ENCODE results near the gene GNB4. TPM values are rescaled to one million over a fixed set of nuclear protein-coding genes. Genes with fewer than 3 reads are reported as not detected.

The GNB4 gene
- total RNA-seq, 2 experiments from 2014 or later = 6.2 to 7.1 TPM

DNA sequence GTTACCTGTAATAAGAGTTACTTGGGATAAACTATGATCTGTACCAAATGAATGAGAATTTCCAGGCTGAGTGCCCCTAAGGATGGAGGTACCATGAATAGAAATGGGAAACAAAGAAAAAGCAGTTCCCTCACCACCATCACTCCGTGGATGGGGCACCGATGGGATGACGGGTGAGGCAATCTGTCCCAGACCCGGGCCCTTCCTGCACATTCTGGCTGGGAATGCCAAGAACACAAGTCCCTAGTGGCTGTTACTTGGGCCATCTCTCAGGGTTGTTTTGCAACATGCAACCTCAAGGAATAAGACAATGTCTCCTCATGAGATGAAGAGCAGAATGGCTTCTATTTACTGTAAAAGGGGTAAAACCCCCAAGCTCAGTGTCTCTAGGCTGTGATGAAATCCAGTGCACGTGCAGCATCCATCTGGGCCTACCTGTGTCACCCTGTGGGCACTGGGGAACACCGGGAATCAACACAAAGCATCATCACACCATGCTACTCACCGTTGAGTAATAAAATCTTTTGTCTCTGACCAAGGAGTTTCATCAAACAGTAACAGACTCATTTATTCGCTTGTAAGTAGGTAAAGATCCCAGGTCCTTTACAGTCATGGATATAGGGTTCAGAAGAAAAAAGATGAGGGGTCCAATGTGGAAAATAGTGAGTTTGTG lies 22.3 kb downstream of the GNB4 start:
- no peaks in the 10 kb centered on the region for H3K9me3 Mint-ChIP-seq
- no peak overlapping the region for H3K27ac Mint-ChIP-seq
- peaks cover 9% of the 10 kb centered on the region for H3K27me3 Mint-ChIP-seq
- no peaks in the 10 kb centered on the region for H3K4me1 Mint-ChIP-seq
- DNase-seq (no peak), ATAC-seq (ENCODE audit: low read depth) (no peak)
- H3K36me3 Mint-ChIP-seq = peaks cover 16% of the 10 kb centered on the region
- POLR2A ChIA-PET = no interaction called here
- no peak overlapping the region for H3K4me3 Mint-ChIP-seq

DNA sequence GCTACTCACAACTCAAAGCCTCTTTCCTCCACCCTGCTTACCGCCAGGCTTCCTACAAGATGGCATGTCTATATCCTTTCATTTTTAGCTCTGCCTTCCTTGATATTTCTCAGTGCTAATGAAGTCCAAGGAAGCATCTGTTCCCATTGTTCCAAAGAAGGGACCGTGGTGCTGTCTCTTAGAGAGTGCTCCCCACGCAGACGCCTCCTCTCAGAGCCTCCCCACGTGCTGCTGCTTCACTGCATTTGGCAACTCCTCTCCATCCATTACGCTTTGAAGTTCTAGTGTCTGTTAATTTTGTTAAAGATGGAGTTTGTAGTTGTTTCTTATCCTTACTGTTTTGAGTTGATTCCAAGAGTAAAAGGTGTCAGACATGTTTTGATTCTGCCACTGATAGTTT lies 26.2 kb downstream of the GNB4 start:
- DNase-seq (no peak), ATAC-seq (ENCODE audit: low read depth) (no peak)
- H3K4me1 Mint-ChIP-seq = no peaks in the 10 kb centered on the region
- H3K27me3 Mint-ChIP-seq = no peaks in the 10 kb centered on the region
- no peak overlapping the region for H3K4me3 Mint-ChIP-seq
- peaks cover 20% of the 10 kb centered on the region for H3K36me3 Mint-ChIP-seq
- H3K27ac Mint-ChIP-seq = no peak overlapping the region
- no peaks in the 10 kb centered on the region for H3K9me3 Mint-ChIP-seq
- POLR2A ChIA-PET = no interaction called here

DNA sequence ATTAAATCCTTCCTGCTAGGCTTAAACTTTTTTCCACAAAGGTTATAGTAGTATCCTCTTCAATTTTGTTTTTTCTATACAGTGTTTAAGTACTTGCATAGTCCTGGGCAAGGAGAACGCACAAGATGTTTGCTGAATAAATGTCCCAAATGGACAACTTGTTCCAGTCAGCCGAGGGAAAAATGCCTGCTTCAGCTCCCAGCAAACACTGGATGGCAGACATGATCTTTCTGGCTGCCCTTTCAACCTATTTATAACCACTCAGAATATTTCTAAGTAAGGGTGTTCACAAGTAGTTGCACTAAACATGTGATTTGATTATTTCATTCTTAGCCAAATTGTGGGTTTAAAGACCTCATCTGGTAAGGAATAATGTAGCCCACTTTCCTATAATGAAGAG lies 29.8 kb downstream of the GNB4 start:
- H3K4me3 Mint-ChIP-seq = no peak overlapping the region
- H3K9me3 Mint-ChIP-seq = no peaks in the 10 kb centered on the region
- no peak for ATAC-seq (ENCODE audit: low read depth)
- H3K27ac Mint-ChIP-seq = no peak overlapping the region
- H3K36me3 Mint-ChIP-seq = peaks cover 16% of the 10 kb centered on the region
- H3K4me1 Mint-ChIP-seq = no peaks in the 10 kb centered on the region
- POLR2A ChIA-PET = no interaction called here
- no peak for DNase-seq
- H3K27me3 Mint-ChIP-seq = no peaks in the 10 kb centered on the region

DNA sequence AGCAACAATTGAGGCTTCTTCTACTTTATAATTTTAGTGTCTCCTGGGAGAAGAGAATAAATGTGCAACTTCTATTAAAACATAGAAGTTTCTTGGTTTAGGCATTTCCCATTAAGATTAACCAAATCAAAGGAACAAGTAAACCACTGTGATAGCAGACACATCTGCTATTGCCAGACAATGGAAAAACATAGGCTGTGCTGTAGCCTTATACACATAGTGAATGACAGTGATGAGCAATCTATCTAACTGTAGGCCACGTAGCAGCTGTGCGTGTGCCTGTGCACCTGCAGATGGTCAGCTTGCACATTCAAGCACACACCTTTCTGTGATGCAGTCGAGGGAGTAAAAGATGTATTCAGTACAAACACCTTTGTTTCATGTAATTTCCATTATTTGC lies 32.7 kb downstream of the GNB4 start:
- no peaks in the 10 kb centered on the region for H3K4me1 Mint-ChIP-seq
- POLR2A ChIA-PET = no interaction called here
- H3K4me3 Mint-ChIP-seq = no peak overlapping the region
- no peak overlapping the region for H3K27ac Mint-ChIP-seq
- H3K36me3 Mint-ChIP-seq = peaks cover 7% of the 10 kb centered on the region
- no peaks in the 10 kb centered on the region for H3K27me3 Mint-ChIP-seq
- ATAC-seq (ENCODE audit: low read depth) (no peak), DNase-seq (no peak)
- no peaks in the 10 kb centered on the region for H3K9me3 Mint-ChIP-seq

DNA sequence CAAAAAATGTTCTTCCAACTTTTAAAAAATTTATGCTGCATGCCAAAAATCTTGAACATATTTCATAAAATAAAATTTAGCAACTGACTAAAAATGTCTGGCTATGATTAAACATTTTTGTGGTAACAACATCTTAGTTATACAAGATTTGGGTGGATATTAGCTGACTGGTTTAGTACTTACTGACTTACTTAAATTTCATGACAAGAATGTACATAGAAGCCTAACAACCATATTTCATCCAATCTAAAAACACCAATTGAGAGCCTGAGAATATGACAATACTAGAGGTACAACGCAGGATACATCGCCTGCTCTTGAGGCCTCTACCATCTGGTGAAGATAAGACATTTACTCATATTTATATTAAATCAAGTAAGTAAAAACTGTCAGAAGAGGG lies 34.6 kb downstream of the GNB4 start:
- no peak overlapping the region for H3K4me3 Mint-ChIP-seq
- POLR2A ChIA-PET = no interaction called here
- H3K9me3 Mint-ChIP-seq = no peaks in the 10 kb centered on the region
- H3K4me1 Mint-ChIP-seq = no peaks in the 10 kb centered on the region
- no peak overlapping the region for H3K27ac Mint-ChIP-seq
- DNase-seq = no peak
- no peak for ATAC-seq (ENCODE audit: low read depth)
- no peaks in the 10 kb centered on the region for H3K27me3 Mint-ChIP-seq
- H3K36me3 Mint-ChIP-seq = peaks cover 10% of the 10 kb centered on the region

DNA sequence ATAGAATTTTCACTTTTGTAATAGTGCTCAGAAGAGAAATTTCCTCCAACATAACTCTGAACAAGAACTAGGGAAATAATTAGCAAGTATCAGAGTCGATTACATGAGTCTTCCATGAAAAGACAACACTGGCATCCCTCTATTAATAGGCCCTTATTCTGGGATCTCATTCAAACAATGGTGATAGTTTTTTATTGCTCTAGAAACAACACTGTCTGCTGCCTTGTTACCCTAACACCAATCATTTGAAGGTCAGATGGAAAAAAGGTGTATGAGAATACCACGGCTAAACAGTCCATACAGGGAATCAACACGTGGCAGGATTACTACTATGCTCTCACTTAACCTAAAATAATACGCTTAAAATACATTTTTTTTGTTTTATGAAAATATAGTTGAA lies 35.9 kb downstream of the GNB4 start:
- H3K4me1 Mint-ChIP-seq = peaks cover 2% of the 10 kb centered on the region
- no peaks in the 10 kb centered on the region for H3K9me3 Mint-ChIP-seq
- ATAC-seq (ENCODE audit: low read depth) (no peak), DNase-seq (no peak)
- peaks cover 10% of the 10 kb centered on the region for H3K36me3 Mint-ChIP-seq
- H3K27me3 Mint-ChIP-seq = no peaks in the 10 kb centered on the region
- no peak overlapping the region for H3K4me3 Mint-ChIP-seq
- POLR2A ChIA-PET = no interaction called here
- no peak overlapping the region for H3K27ac Mint-ChIP-seq

DNA sequence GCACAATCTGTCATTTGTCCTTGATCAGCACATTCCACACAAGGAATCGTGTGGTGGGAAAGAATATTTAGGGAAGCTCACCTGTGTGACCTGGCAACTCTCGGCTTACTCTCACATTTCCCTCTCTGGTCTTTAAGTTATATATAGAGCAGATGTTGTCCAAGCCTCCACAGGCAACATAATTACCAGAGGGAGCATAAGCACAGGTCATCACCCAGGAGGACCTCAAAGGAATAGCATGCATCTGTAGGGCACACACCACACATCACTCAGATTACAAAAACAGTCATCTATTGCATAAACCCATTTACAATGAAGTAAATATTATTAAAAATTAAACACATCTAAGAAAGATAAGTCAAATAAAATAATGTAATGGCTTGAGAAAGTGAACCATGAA lies 36.5 kb downstream of the GNB4 start:
- no peaks in the 10 kb centered on the region for H3K27me3 Mint-ChIP-seq
- POLR2A ChIA-PET = no interaction called here
- H3K9me3 Mint-ChIP-seq = no peaks in the 10 kb centered on the region
- H3K4me1 Mint-ChIP-seq = peaks cover 3% of the 10 kb centered on the region
- H3K36me3 Mint-ChIP-seq = peaks cover 12% of the 10 kb centered on the region
- H3K27ac Mint-ChIP-seq = no peak overlapping the region
- H3K4me3 Mint-ChIP-seq = no peak overlapping the region
- ATAC-seq (ENCODE audit: low read depth) (no peak), DNase-seq (no peak)

DNA sequence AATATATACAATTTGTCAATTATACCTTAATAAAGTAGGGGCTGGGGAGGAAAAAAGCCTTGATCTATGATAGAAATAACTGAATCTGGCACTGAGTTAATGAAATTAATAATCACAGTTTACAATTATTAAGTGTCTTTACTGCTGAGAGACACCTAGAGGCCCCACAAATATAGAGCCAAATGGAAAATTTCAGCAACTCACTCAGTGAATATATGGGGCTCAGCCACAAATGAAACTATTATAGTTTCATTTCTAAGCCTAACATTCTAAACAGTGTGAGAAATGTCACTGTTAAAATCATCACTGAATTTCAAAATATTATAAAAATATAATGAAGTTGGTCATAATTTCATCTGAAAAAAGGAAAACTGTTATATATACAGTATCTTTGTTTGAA lies 40.3 kb downstream of the GNB4 start:
- DNase-seq = no peak
- POLR2A ChIA-PET = no interaction called here
- Mint-ChIP-seq H3K9me3 (no peaks in the 10 kb centered on the region), H3K4me1 (peaks cover 3% of the 10 kb centered on the region), H3K27me3 (no peaks in the 10 kb centered on the region), H3K4me3 (no peak overlapping the region), H3K27ac (no peak overlapping the region), H3K36me3 (peaks cover 11% of the 10 kb centered on the region)
- ATAC-seq (ENCODE audit: low read depth) = no peak

DNA sequence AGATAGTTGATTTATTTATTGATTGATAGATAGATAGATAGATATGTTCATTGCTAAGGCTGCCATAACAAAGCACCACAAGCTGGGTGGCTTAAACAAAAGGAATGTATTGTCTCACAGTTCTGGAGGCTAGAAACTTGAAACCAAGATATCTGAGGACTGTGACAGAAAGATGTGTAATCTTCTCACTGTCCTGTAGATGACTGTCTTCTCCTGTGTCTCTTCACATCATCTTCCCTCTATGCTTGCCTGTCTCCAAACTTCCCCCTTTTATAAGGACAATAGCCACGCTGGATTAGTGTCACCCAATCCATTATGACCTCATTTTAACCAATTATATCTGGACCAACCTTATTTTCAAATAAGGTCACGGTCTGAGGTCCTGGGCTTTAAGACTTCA lies 40.9 kb downstream of the GNB4 start:
- ATAC-seq (ENCODE audit: low read depth) = no peak
- Mint-ChIP-seq H3K4me1 (peaks cover 3% of the 10 kb centered on the region), H3K27me3 (no peaks in the 10 kb centered on the region), H3K9me3 (no peaks in the 10 kb centered on the region), H3K27ac (no peak overlapping the region), H3K36me3 (peaks cover 9% of the 10 kb centered on the region), H3K4me3 (no peak overlapping the region)
- DNase-seq = no peak
- POLR2A ChIA-PET = no interaction called here

DNA sequence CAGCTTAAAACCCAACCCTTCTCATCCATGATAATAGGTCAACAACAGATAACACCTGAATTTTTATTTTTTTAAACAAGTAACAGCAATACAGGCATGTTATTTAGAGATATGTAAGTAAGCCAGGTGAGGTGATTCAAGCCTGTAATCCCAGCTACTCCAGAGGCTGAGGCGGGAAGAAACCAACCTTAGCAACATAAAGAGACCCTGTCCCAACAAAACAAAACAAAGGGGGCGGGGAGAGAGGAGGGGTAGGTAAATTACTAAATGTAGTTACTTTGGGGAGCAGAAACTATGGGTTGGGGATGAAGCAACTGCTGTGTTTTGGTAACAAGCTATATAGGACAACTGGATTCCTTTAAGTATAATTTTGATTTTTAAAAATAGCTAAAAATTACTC lies 47.0 kb downstream of the GNB4 start:
- POLR2A ChIA-PET = no interaction called here
- Mint-ChIP-seq H3K36me3 (peaks cover 8% of the 10 kb centered on the region), H3K27me3 (no peaks in the 10 kb centered on the region), H3K27ac (no peak overlapping the region), H3K4me3 (no peak overlapping the region), H3K4me1 (peaks cover 2% of the 10 kb centered on the region), H3K9me3 (no peaks in the 10 kb centered on the region)
- no peak for DNase-seq
- ATAC-seq (ENCODE audit: low read depth) = no peak

DNA sequence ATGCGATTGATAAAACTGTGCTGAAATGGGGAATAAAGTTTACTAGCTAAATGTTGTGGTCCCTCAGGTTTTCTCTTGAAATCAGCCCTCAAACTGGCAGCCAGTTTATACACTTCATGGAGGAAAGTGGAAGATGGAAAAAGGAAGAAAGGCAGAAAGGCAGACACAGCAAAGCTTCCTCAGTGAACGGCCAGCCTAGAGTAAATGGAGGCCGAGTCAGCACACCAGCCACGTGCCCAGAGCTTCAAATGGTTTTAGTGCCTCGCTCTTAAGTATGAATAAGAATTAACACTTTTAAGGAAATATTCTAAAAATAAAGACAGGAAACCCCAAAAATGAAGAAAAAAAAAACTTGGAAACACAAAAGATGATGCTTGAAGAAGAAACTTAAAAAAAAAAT lies 48.3 kb downstream of the GNB4 start:
- POLR2A ChIA-PET = no interaction called here
- Mint-ChIP-seq H3K27ac (no peak overlapping the region), H3K9me3 (no peaks in the 10 kb centered on the region), H3K27me3 (no peaks in the 10 kb centered on the region), H3K4me3 (no peak overlapping the region), H3K36me3 (peaks cover 8% of the 10 kb centered on the region), H3K4me1 (peaks cover 2% of the 10 kb centered on the region)
- ATAC-seq (ENCODE audit: low read depth) (no peak), DNase-seq (no peak)

DNA sequence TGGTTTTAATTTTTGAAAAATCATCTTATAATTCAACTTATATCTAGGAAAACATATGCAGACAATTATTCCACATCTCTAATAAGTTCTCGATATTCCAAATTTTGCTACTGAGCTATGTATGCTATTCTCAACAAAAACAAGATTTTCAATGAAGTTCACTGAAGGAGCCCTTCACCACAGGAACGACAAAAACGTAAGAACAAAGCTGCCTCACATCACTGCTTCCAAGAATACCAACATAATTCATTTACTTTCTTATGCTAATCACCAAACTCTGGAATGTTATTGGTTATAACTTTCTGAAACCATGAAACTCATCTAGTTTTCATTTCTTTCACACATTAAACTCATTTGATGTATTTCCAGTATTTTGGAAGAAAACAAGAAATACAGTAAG lies 49.7 kb downstream of the GNB4 start:
- H3K36me3 Mint-ChIP-seq = peaks cover 12% of the 10 kb centered on the region
- H3K4me3 Mint-ChIP-seq = no peak overlapping the region
- H3K27me3 Mint-ChIP-seq = no peaks in the 10 kb centered on the region
- DNase-seq (no peak), ATAC-seq (ENCODE audit: low read depth) (no peak)
- H3K27ac Mint-ChIP-seq = no peak overlapping the region
- POLR2A ChIA-PET = no interaction called here
- no peaks in the 10 kb centered on the region for H3K9me3 Mint-ChIP-seq
- peaks cover 2% of the 10 kb centered on the region for H3K4me1 Mint-ChIP-seq

DNA sequence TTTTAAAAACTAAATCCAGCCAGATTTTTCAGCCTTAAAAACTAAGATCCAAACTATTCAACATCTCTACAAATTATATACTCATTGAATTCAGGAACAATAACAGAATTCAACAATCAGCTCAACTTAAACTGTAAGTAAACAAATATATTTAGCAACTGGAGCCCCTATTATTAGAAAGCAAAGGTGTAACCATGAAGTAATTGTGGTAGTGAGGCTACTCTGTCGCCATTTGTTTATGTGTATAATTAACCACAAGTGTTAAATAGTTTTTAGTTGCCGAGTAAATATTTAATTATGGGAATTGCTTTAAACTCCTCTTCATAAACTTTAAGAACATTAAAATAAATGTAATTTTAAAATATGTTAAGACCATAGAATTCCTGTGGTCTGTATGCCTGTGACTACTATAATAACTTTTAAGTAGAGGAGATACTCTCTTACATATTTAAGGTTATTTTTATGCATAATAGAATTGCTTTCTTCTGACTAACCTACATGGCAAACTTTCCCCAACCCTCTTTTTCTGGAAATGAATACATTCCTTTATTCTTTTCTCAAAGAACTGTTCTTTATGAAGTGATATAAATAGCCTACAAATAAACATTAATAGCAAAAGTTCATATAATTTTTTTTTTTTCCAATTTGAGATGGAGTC lies 52.6 kb downstream of the GNB4 start:
- DNase-seq = no peak
- POLR2A ChIA-PET = no interaction called here
- Mint-ChIP-seq H3K27ac (no peak overlapping the region), H3K27me3 (no peaks in the 10 kb centered on the region), H3K4me3 (no peak overlapping the region), H3K36me3 (peaks cover 9% of the 10 kb centered on the region), H3K9me3 (no peaks in the 10 kb centered on the region), H3K4me1 (peaks cover 2% of the 10 kb centered on the region)
- no peak for ATAC-seq (ENCODE audit: low read depth)

DNA sequence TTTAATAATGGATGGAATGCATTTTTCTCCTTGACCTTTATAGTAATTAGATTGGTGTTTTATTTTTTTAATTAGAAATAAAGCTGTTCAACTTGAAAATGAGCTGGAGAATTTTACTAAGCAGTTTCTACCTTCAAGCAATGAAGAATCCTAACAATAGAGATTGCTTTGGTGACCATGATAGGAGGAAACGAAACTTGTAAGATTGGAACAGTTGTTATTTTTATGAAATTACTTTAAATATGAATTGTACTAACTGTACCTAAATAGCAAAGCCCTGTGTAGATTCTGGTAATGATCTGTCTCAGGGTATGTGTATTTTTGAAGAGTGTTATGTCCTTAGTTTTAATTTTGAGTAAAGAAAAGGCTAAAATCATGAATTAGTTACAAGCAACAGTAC lies 59.4 kb downstream of the GNB4 start:
- no peaks in the 10 kb centered on the region for H3K4me1 Mint-ChIP-seq
- peaks cover 22% of the 10 kb centered on the region for H3K36me3 Mint-ChIP-seq
- ATAC-seq (ENCODE audit: low read depth) (no peak), DNase-seq (no peak)
- H3K4me3 Mint-ChIP-seq = no peak overlapping the region
- no peaks in the 10 kb centered on the region for H3K9me3 Mint-ChIP-seq
- POLR2A ChIA-PET = no interaction called here
- H3K27ac Mint-ChIP-seq = no peak overlapping the region
- H3K27me3 Mint-ChIP-seq = no peaks in the 10 kb centered on the region

DNA sequence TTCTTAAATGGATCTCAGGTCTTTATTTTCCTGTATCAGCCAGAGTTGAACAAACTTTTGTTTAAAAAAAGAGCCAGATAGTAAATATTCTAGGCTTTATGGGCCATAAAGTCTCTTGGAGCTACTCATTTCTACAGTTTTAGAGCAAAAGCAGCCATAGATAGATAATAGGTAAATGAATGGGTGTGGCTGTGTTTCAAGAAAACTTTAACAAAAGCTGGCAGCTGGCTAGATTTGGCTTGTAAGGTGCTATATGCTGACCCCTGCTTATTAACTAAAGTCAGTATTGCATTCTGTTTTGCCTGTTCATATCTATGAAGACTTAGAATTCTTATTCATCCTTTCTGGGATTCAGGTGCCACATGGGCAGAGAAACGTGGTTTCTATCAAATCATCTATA lies 74.8 kb downstream of the GNB4 start:
- Mint-ChIP-seq H3K4me1 (no peaks in the 10 kb centered on the region), H3K4me3 (no peak overlapping the region), H3K36me3 (peaks cover 17% of the 10 kb centered on the region), H3K27ac (no peak overlapping the region), H3K27me3 (no peaks in the 10 kb centered on the region), H3K9me3 (no peaks in the 10 kb centered on the region)
- DNase-seq = no peak
- no peak for ATAC-seq (ENCODE audit: low read depth)
- POLR2A ChIA-PET = no interaction called here
